Chondrocyte (in vitro differentiated cells): ENCODE results near the gene POLR2I. TPM values are rescaled to one million over a fixed set of nuclear protein-coding genes. Genes with fewer than 3 reads are reported as not detected.
A peak's percentile ranks its signal among the peaks of the same experiment; 100 is the strongest.

Experiments
- DNase-seq: peaks from one replicate; pipeline ENCODE4 v3.0.0; 2021; ENCODE audit warnings: mixed read lengths, low spot score
- H3K27ac Mint-ChIP-seq: one replicate; pipeline ENCODE4 v1.8.0; 2021; ENCODE audit warnings: mild to moderate bottlenecking, moderate library complexity, mixed read lengths; ENCODE audit not compliant: unreplicated experiment
- H3K27me3 Mint-ChIP-seq: 2 replicates; pipeline ENCODE4 v1.8.0; 2021; ENCODE audit warnings: low read depth, mixed read lengths
- H3K36me3 Mint-ChIP-seq: 2 replicates; pipeline ENCODE4 v1.8.0; 2021; ENCODE audit warnings: low read depth, mixed read lengths
- H3K4me1 Mint-ChIP-seq: 2 replicates; pipeline ENCODE4 v1.8.0; 2021; ENCODE audit warnings: low read depth, mild to moderate bottlenecking, mixed read lengths
- H3K4me3 Mint-ChIP-seq: one replicate; pipeline ENCODE4 v1.8.0; 2021; ENCODE audit warnings: mild to moderate bottlenecking, moderate library complexity, mixed read lengths; ENCODE audit not compliant: unreplicated experiment
- H3K9me3 Mint-ChIP-seq: 2 replicates; pipeline ENCODE4 v1.8.0; 2021; ENCODE audit warnings: low read depth, mixed read lengths
- total RNA-seq: library from RNA; stranded (reverse); gene quantifications from 3 replicates; pipeline ENCODE4 v1.2.1, GENCODE V29; 2021
- TF ChIP-seq, protein P1 (sequence below): fragments of 200-600 bp; sonication (generic); IDR thresholded peaks from 2 replicates; pipeline ENCODE4 v1.5.0; 2021; ENCODE audit warnings: antibody characterized with exemption, mild to moderate bottlenecking, moderate library complexity

The POLR2I gene
- total RNA-seq, 1 donor from 2014 or later, result 43.5 TPM

DNA sequence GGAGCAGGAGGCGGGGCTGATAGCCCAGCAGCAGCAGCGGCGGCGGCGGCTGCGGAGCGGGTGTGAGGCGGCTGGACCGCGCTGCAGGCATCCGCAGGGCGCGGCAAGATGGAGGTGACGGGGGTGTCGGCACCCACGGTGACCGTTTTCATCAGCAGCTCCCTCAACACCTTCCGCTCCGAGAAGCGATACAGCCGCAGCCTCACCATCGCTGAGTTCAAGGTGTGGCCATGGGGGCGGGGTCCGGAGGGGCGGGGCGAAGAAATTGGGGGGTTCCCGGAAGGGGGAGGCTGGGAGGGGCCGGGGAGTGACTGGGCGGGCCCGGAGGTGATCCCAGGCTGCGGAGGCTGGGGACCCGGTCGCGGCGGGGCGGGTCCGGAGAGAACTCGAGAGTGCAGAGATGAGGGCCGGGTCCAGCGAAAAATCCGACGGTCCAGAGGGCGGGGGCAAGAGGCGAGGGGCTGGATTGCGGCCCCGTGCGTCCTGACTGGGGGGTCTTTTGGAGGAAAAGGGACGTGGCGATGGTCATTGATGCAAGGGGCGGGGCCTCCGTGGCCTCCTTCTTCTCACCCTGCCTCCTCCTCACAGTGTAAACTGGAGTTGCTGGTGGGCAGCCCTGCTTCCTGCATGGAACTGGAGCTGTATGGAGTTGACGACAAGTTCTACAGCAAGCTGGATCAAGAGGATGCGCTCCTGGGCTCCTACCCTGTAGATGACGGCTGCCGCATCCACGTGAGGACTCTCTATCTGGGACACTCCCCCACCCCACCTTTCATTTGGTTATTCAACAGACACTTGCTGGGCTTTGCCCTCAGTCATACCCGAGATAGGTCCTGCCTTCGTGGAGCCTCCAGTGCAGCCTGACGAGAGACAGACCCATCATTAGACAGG, 1.0 kb upstream of the POLR2I start, which contains the start of gene TBCB:
TSS of gene TBCB (plus strand) at position 16 of the 891 bp plus-strand sequence. CDS start at position 109, 93 bp downstream.
- Mint-ChIP-seq H3K36me3 (peaks cover 20% of the 10 kb centered on the region), H3K9me3 (no peaks in the 10 kb centered on the region), H3K4me3 (peak within 1 kb of the TSS; percentile 97), H3K4me1 (peaks cover 39% of the 10 kb centered on the region), H3K27me3 (no peaks in the 10 kb centered on the region), H3K27ac (peak within 1 kb of the TSS; percentile 94)
- no peak for DNase-seq
- TF ChIP-seq, protein P1, sequence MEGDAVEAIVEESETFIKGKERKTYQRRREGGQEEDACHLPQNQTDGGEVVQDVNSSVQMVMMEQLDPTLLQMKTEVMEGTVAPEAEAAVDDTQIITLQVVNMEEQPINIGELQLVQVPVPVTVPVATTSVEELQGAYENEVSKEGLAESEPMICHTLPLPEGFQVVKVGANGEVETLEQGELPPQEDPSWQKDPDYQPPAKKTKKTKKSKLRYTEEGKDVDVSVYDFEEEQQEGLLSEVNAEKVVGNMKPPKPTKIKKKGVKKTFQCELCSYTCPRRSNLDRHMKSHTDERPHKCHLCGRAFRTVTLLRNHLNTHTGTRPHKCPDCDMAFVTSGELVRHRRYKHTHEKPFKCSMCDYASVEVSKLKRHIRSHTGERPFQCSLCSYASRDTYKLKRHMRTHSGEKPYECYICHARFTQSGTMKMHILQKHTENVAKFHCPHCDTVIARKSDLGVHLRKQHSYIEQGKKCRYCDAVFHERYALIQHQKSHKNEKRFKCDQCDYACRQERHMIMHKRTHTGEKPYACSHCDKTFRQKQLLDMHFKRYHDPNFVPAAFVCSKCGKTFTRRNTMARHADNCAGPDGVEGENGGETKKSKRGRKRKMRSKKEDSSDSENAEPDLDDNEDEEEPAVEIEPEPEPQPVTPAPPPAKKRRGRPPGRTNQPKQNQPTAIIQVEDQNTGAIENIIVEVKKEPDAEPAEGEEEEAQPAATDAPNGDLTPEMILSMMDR, result no peak

DNA sequence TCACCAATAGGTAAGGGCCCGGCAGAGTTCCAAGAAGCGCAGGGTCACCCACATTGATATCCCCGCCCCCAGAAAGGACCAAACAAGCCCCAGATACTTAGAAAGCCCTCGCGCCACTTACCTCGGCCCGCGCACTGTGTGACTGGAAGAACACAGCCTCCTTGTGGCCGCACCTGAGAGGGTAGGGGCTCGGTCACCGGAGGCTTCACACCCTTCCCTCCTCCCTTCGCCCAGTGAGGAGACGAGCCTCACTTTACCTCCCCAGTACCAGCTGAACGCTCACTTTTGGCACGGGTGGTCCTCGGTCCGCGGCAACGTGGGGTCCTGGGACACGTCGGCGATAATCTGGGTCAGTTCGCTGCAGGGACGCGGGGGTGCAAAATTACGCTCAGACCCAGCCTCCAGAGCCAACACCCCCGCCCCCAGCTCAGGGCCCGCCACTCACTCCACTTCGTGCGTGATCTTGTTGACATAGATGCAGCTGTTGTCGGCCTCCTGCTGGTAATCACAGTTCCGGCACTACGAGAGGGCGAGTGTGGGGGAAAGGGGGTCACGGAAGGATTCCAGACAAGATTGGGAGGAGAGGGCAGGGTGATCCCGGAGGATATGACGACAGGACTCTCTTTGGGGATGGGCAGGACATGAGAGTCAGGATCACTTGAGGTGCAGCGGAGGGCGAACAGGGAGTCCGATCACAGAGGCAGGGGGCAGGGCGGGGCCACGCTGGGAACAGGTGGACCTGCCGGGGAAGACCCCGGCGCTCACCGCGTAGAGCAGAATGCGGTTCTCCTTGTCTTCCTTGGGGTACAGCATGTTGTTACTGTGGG, 568 bp downstream of the POLR2I start:
- no peaks in the 10 kb centered on the region for H3K27me3 Mint-ChIP-seq
- no peak for DNase-seq
- peaks cover 17% of the 10 kb centered on the region for H3K36me3 Mint-ChIP-seq
- peaks cover 32% of the 10 kb centered on the region for H3K4me1 Mint-ChIP-seq
- peak overlapping the region; percentile 97 for H3K4me3 Mint-ChIP-seq
- TF ChIP-seq, protein P1, result peak; percentile 42
- H3K9me3 Mint-ChIP-seq, result no peaks in the 10 kb centered on the region
- H3K27ac Mint-ChIP-seq, result peak overlapping the region; percentile 94

DNA sequence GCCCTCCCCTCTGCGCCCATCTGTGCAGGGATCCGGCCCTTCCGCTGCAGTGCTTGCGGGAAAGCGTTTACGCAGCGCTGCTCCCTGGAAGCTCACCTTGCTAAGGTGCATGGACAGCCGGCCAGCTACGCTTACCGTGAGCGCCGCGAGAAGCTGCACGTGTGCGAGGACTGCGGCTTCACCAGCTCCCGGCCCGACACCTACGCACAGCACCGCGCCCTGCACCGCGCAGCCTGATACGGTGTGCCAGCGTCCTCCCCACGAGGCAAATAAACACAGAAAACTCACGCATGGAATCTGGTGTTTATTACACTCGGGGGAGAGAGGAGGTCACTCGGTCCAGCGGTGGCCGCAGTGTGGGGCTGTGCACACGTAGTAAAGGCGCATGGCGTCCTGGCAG, 1.2 kb downstream of the POLR2I start:
- Mint-ChIP-seq H3K4me1 (peaks cover 32% of the 10 kb centered on the region), H3K27me3 (no peaks in the 10 kb centered on the region), H3K27ac (no peak overlapping the region), H3K9me3 (no peaks in the 10 kb centered on the region), H3K36me3 (peaks cover 15% of the 10 kb centered on the region), H3K4me3 (peak overlapping the region; percentile 97)
- DNase-seq, result no peak
- TF ChIP-seq, protein P1, result no peak

DNA sequence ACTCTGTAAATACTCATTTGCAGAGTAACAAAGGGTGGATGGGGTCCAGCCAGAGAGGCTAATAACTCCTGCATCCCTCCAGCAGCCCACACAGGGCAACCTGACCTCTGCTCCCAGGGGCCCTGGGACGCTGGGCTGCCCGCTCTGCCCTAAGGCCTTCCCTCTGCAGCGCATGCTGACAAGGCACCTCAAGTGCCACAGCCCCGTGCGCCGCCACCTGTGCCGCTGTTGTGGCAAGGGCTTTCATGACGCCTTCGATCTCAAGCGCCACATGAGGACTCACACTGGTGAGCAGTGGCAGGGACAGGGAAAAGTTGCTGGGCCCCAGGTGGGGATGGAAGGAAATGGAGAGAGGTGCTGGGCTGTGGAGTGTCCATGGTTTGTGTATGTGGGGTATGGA, 2.0 kb downstream of the POLR2I start:
- H3K27me3 Mint-ChIP-seq, result no peaks in the 10 kb centered on the region
- peak overlapping the region; percentile 62 for H3K4me3 Mint-ChIP-seq
- TF ChIP-seq, protein P1, result no peak
- DNase-seq, result no peak
- no peak overlapping the region for H3K27ac Mint-ChIP-seq
- H3K9me3 Mint-ChIP-seq, result no peaks in the 10 kb centered on the region
- peaks cover 10% of the 10 kb centered on the region for H3K36me3 Mint-ChIP-seq
- peaks cover 27% of the 10 kb centered on the region for H3K4me1 Mint-ChIP-seq

DNA sequence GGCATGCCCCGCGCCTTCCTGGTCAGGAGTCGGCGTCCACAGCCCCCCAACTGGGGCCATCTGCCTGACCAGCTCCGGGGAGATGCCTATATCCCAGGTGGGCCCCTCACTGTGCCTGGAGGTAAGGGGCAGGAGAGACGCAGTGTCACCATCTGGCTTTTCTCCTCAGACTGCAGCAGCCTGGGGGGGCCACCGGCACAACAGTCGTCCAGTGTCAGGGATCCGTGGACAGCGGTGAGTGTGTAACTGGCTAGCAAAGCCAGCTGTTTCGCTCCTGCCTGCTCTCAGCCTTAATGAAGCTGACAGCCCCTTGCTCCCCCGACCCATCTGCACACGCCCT, 3.5 kb downstream of the POLR2I start:
- no peak overlapping the region for H3K27ac Mint-ChIP-seq
- peaks cover 19% of the 10 kb centered on the region for H3K4me1 Mint-ChIP-seq
- H3K36me3 Mint-ChIP-seq, result peaks cover 6% of the 10 kb centered on the region
- no peak overlapping the region for H3K4me3 Mint-ChIP-seq
- no peaks in the 10 kb centered on the region for H3K9me3 Mint-ChIP-seq
- no peak for DNase-seq
- TF ChIP-seq, protein P1, result no peak
- H3K27me3 Mint-ChIP-seq, result no peaks in the 10 kb centered on the region
